ENCODE data around the gene TENM4. TPM values are rescaled to one million over a fixed set of nuclear protein-coding genes. Genes with fewer than 3 reads are reported as not detected.

TENM4 gene
- total and polyA plus RNA-seq, 2 of the 13 experiments (the other 11 are each of a cell fraction or from before 2014, with no cell fraction given), result not detected

GRCh38 chr11:79071190-79071589 is 369.6 kb downstream of the TENM4 start:
- intact Hi-C loops (cut with micrococcal nuclease; ENCODE audit: unreplicated experiment) (no loop called here), in situ Hi-C loops (cut with HindIII; ENCODE audit: extremely low pct_ligation_motif_present, low pct_unique_long_range_greater_than_20kb) (loop anchor here (10.0 kb wide), 1 partner anchor 426 kb away; no protein-coding TSS in a partner anchor)
- Histone ChIP-seq H3K4me3 (replicated peaks in 1 of 3; ENCODE audit: insufficient read depth in 1 of 3, low read depth in 2 of 3, low read length in 3 of 3) (no peak overlapping the region), H3K9me3 (ENCODE audit: low read length) (no peaks in the 10 kb centered on the region), H3K36me3 (replicated peaks in 1 of 2; ENCODE audit: control insufficient read depth in 1 of 2, insufficient read depth in 2 of 2, low read length in 2 of 2) (no peaks in the 10 kb centered on the region), H3K9ac (ENCODE audit: insufficient read depth, low read depth, low read length) (no peak overlapping the region), H3K27ac (ENCODE audit: extremely low read length, insufficient read depth, low read length) (no peak overlapping the region), H4K20me1 (ENCODE audit: insufficient read depth, low read length) (no peaks in the 10 kb centered on the region), H2AFZ (ENCODE audit: low read length) (no peak overlapping the region), H3K4me2 (ENCODE audit: low read depth, low read length) (no peak overlapping the region), H3K4me1 (ENCODE audit: insufficient read depth, low read length) (no peaks in the 10 kb centered on the region), H3K79me2 (ENCODE audit: insufficient read depth, low read length) (no peaks in the 10 kb centered on the region), H3K27me3 (ENCODE audit: control insufficient read depth in 1 of 2, insufficient read depth in 2 of 2, low read length in 2 of 2) (peaks cover 0 to 4% of the 10 kb centered on the region in 2 experiments; a peak in 2 of 5 replicates)
- CTCF ChIA-PET (ENCODE audit: low intra/inter-chr PET ratio, low total read pairs), result no interaction called here
- ATAC-seq, result no peak
- FAIRE-seq, result no peak
- TF ChIP-seq HCFC1 (IDR thresholded peaks at IDR 0.05; ENCODE audit: low read depth, low read length), result no peak
- TF ChIP-seq NCOA5 (CRISPR knock-in tag; IDR thresholded peaks at IDR 0.05), result no peak
- TF ChIP-seq ZNF501 (CRISPR knock-in tag; IDR thresholded peaks at IDR 0.05), result no peak
- no peak for TF ChIP-seq ZSCAN9 (CRISPR knock-in tag; IDR thresholded peaks at IDR 0.05; ENCODE audit: borderline replicate concordance)
- TF ChIP-seq ZNF768 (CRISPR knock-in tag; IDR thresholded peaks at IDR 0.05), result no peak
- no peak for TF ChIP-seq ETV5 (CRISPR knock-in tag; IDR thresholded peaks at IDR 0.05; ENCODE audit: borderline replicate concordance)
- TF ChIP-seq ZNF644 (CRISPR knock-in tag; IDR thresholded peaks at IDR 0.05; ENCODE audit: low read depth), result no peak
- TF ChIP-seq REXO4 (CRISPR knock-in tag; IDR thresholded peaks at IDR 0.05; ENCODE audit: borderline replicate concordance), result no peak
- no peak for TF ChIP-seq CTCF (CRISPR knock-in tag; IDR thresholded peaks at IDR 0.05)
- no peak for TF ChIP-seq ZC3H13 (CRISPR knock-in tag; IDR thresholded peaks at IDR 0.05)
- no peak for TF ChIP-seq PCBP2 (optimal IDR thresholded peaks at IDR 0.05; ENCODE audit: low read depth, low read length, poor library complexity, severe bottlenecking)
- TF ChIP-seq POLR2A (IDR thresholded peaks at IDR 0.05; ENCODE audit: insufficient read depth in 1 of 2, low read depth in 2 of 2, low read length in 2 of 2), result no peak
- no peak for TF ChIP-seq ARID5B (CRISPR knock-in tag; IDR thresholded peaks at IDR 0.05)
- POLR2A ChIA-PET, result no interaction called here
- WGBS (ENCODE audit: low lambda C conversion rate), result 100% methylated on average over 1 of the region's 1 CpG
- DNase-seq (ENCODE audit: low spot score), result no peak
- BruUV-seq (replicated peaks), result no TSS peak

All from HepG2 (cell line).